GM10266 (cell line): ENCODE data around the gene FNIP1.
"Not testable (repeated sequence)": the region's sequence is repeated elsewhere in the genome, so short reads cannot be mapped to it uniquely, and the experiment has no call there.

ENCODE experiments used
- DNase-seq: peaks from one replicate; pipeline ENCODE4 v3.0.0; 2012; ENCODE audit errors: extremely low spot score
- TF ChIP-seq, protein P1 (sequence below): IDR thresholded peaks from 2 replicates; pipeline ENCODE4 v1.5.1; 2012; ENCODE audit warnings: mild to moderate bottlenecking, low read depth; ENCODE audit not compliant: control insufficient read depth, insufficient read depth; ENCODE audit errors: missing control alignments

Gene FNIP1

DNA sequence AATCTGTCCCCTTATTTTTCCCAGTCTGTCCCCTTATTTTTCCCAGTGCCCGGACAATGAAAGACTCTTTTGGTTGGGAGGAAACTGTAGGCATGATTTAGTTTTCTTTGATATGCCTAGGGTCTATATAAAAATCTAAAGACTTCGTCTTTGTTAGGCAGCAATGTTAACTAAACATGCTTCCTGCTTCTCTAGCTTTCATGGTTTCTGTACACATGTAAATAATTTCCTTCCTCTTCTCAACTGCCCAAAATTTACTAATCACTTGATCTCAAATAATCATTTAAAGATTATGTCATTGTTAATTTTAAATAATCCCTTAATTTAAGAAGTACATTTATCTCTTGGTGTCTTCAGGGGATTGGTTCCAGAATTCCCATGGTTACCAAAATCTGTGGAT, 114.0 kb downstream of the FNIP1 start:
- TF ChIP-seq, protein P1, sequence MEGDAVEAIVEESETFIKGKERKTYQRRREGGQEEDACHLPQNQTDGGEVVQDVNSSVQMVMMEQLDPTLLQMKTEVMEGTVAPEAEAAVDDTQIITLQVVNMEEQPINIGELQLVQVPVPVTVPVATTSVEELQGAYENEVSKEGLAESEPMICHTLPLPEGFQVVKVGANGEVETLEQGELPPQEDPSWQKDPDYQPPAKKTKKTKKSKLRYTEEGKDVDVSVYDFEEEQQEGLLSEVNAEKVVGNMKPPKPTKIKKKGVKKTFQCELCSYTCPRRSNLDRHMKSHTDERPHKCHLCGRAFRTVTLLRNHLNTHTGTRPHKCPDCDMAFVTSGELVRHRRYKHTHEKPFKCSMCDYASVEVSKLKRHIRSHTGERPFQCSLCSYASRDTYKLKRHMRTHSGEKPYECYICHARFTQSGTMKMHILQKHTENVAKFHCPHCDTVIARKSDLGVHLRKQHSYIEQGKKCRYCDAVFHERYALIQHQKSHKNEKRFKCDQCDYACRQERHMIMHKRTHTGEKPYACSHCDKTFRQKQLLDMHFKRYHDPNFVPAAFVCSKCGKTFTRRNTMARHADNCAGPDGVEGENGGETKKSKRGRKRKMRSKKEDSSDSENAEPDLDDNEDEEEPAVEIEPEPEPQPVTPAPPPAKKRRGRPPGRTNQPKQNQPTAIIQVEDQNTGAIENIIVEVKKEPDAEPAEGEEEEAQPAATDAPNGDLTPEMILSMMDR: no peak
- no peak for DNase-seq

DNA sequence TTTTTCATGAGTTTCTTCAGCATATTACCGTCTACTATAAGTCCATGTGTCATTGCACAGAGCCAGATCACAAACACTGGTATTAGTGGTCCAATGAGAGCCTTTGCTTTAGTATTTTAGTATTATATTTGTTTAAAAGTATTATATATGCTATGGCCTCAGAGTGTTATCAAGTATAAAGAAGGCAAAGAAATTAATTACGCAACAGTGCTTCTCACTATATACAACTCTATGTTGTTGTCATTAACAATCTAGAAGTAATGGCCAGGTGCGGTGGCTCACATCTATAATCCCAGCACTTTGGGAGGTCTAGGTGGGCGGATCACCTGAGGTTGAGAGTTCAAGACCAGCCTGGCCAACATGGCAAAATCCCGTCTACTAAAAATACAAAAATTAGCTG, 114.6 kb downstream of the FNIP1 start:
- DNase-seq: no peak
- TF ChIP-seq, protein P1: no peak

DNA sequence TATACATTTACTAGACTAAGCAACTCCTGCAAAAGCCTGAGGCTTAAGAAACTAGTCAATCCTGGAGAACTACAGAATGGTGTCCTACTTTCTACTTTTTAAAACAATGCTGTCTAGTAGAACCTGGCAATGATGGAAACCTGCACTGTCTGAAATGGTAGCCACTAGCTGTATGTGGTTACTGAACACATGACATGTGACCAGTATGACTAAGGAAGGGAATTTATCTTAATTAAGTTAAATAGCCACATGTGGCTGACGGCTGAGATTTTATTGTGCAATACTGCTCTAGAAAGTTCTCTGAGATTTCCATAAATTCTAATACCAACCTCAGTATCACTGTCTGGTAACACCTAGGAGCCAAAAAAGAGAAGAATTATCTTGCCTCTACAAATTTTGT, 116.9 kb downstream of the FNIP1 start:
- DNase-seq: no peak
- TF ChIP-seq, protein P1: no peak

DNA sequence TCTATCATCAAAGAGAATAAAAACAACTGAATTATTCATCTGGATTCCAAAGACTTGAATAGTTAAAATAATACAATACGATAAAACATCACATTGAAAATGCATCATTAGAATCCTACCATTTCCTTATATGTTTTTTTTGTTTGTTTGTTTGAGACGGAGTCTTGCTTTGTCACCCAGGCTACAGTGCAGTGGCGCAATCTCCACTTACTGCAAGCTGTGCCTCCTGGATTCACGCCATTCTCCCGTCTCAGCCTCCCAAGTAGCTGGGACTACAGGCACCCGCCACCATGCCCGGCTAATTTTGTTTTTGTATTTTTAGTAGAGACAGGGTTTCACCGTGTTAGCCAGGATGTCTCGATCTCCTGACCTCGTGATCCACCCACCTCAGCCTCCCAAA, 118.5 kb downstream of the FNIP1 start:
- DNase-seq: not testable (repeated sequence)

DNA sequence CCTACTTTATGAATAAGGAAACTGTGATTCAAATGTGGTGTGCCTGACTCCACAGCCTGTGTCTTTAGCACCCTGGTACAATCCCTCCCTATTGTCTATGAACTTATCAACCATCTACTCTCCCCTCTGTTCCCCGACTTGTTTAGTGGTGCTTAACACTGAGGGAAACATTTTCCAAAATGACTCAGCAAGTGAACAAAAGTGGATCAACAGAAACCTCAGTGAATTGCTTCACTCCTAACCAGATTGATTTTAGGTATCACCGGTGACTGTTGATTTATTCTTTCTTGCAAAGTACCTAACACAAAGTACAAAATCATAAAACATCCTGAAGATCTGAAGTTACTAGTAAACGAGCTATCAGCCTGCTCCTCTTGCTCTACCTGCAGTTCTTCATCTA, 119.7 kb downstream of the FNIP1 start:
- DNase-seq: no peak
- TF ChIP-seq, protein P1: no peak

DNA sequence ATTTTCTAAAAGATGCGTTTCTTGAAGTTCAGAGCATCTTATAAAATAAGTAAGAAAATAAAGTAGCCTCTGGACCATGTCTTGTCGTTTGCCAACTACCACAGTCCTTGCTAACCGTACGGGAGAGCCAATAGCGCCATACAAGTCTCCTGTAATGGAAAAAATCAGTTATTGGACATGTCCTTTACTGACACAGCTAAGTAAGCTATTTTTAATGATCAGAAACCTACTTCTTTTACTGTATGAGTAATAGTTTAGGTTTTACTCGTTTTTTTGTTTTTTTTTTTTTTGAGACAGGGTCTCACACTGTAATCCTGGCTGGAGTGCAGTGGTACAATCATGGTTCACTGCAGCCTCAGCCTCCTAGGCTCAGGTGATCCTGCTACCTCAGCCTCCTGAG, 124.0 kb downstream of the FNIP1 start:
- TF ChIP-seq, protein P1: no peak
- no peak for DNase-seq

DNA sequence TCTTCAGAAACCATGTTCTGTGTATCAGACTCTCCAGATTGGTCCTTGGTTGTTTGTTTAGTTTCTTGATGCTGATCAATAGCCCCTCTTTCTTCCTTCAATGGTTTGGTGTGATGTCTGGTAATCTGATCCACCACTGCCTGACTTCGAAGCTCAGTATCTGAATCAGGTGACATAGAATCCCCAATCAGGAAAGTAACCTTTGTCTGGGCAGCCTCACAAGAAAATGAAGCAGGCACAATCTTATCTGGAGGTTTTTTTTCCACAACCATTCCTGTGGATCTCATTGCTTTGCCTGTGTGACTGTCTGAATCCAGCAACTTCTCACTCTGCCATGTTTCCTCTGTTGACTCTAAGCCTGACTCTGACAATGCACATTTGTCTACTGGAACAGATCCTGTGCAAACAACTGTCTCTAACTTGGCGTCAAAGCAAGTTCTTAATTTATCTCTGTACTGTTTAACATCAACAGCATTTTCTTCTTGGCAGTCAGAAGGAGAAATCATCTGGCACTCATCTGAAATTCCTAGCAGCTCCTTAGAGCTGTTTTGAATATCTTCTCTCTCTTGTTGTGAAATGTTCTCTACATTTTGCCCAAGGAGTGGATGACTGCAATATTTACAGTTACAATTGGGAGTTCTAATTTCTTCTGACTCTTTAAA, 124.7 kb downstream of the FNIP1 start:
- DNase-seq: no peak
- TF ChIP-seq, protein P1: no peak

DNA sequence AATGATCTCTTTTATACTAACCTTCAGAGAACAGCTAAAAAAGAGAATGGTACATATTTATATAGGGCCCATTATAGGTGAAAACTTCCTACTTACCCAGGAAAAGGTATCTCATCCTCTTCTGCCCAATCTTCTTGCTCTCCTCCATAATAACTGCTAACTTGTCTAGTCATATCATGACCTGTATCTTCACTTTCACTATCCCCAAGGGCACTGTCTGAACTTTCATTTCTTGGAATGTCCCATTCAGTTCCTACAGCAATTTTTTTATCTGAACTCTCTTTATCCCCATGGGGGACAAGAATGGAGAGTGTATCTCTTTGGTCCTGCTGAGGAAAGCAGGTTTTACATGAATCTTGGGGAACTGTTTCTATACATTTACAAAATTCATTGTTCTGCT, 125.4 kb downstream of the FNIP1 start:
- TF ChIP-seq, protein P1: no peak
- peak; percentile 14 for DNase-seq
